IMR-90 (cell line): ENCODE measurements around the gene SOX5. TPM values are rescaled to one million over a fixed set of nuclear protein-coding genes. Genes with fewer than 3 reads are reported as not detected.

ENCODE experiments used
- ATAC-seq: fragments of 200-7000 bp; cut with Tn5 transposase; 2 replicates; pipeline ENCODE4 v1.9.1; 2020; ENCODE audit warnings: low read depth, mild to moderate bottlenecking, moderate library complexity
- BruUV-seq: library from RNA; stranded (reverse); fragments of 400-500 nt; replicated peaks from 2 replicates; lab custom pipeline; 2021; lab: Mats Ljungman, UMichigan
- CTCF ChIA-PET: fragments of 300-600 bp; formaldehyde crosslinking; extraction: SDS; loops from one replicate; lab custom pipeline; 2021; ENCODE audit warnings: antibody characterized with exemption; lab: Yijun Ruan, JAX
- POLR2A ChIA-PET: fragments of 300-600 bp; sonication (Branson Sonifier 250); formaldehyde crosslinking; loops from one replicate; lab custom pipeline; 2022; ENCODE audit warnings: antibody characterized with exemption; ENCODE audit not compliant: unreplicated experiment; lab: Charles Lee
- DNase-seq: peaks from one replicate; pipeline ENCODE4 v3.0.0; 2013
- H2AFZ ChIP-seq: replicated peaks from 2 replicates; pipeline ENCODE3; 2013; ENCODE audit warnings: low read length, mild to moderate bottlenecking; ENCODE audit not compliant: poor library complexity
- H2AK5ac ChIP-seq: 2 replicates; pipeline ENCODE4 v1.6.1; 2013; ENCODE audit warnings: low read depth, low read length, inconsistent platforms
- H2AK9ac ChIP-seq: replicated peaks from 2 replicates; pipeline ENCODE3; 2013; ENCODE audit warnings: mild to moderate bottlenecking, low read depth, low read length, moderate library complexity; ENCODE audit not compliant: poor library complexity
- H2BK120ac ChIP-seq: 2 replicates; pipeline ENCODE4 v1.6.1; 2013; ENCODE audit warnings: low read depth, low read length, inconsistent platforms
- H2BK15ac ChIP-seq: 3 replicates; pipeline ENCODE4 v1.6.1; 2013; ENCODE audit warnings: low read depth, low read length, inconsistent platforms
- H2BK20ac ChIP-seq: 2 replicates; pipeline ENCODE4 v1.6.1; 2013; ENCODE audit warnings: low read depth, mild to moderate bottlenecking, inconsistent platforms, low read length, moderate library complexity
- H2BK5ac ChIP-seq: 2 replicates; pipeline ENCODE4 v1.6.1; 2013; ENCODE audit warnings: mild to moderate bottlenecking, low read depth, low read length, inconsistent platforms; ENCODE audit not compliant: poor library complexity, severe bottlenecking
- H3K14ac ChIP-seq: replicated peaks from 2 replicates; pipeline ENCODE4 v1.6.1; 2013; ENCODE audit warnings: low read depth, low read length, inconsistent platforms
- H3K18ac ChIP-seq: 2 replicates; pipeline ENCODE4 v1.6.1; 2013; ENCODE audit warnings: low read depth, low read length, control low read depth
- H3K23ac ChIP-seq: 2 replicates; pipeline ENCODE4 v1.6.1; 2013; ENCODE audit warnings: low read depth, low read length, inconsistent platforms
- H3K27ac ChIP-seq: 2 replicates; pipeline ENCODE4 v1.5.1; 2013; ENCODE audit warnings: mild to moderate bottlenecking, control low read depth, low read length; ENCODE audit not compliant: insufficient read depth
- H3K27me3 ChIP-seq: 2 replicates; pipeline ENCODE4 v1.6.1; 2013; ENCODE audit warnings: low read length; ENCODE audit not compliant: control insufficient read depth, insufficient read depth
- H3K36me3 ChIP-seq: 2 replicates; pipeline ENCODE4 v1.6.1; 2013; ENCODE audit warnings: low read length, mixed read lengths; ENCODE audit not compliant: control insufficient read depth, insufficient read depth
- H3K4ac ChIP-seq: 2 replicates; pipeline ENCODE4 v1.6.1; 2013; ENCODE audit warnings: low read depth, low read length, inconsistent platforms
- H3K4me1 ChIP-seq: 2 replicates; pipeline ENCODE4 v1.6.1; 2013; ENCODE audit warnings: low read length, mixed read lengths; ENCODE audit not compliant: control insufficient read depth, insufficient read depth
- H3K4me2 ChIP-seq: 2 replicates; pipeline ENCODE4 v1.6.1; 2013; ENCODE audit warnings: low read depth, mild to moderate bottlenecking, control low read depth, low read length, moderate library complexity
- H3K4me3 ChIP-seq: 2 replicates; pipeline ENCODE4 v1.5.1; 2013; ENCODE audit warnings: low read depth, mild to moderate bottlenecking, control low read depth, low read length, moderate library complexity; ENCODE audit not compliant: insufficient read depth
- H3K56ac ChIP-seq: 2 replicates; pipeline ENCODE4 v1.6.1; 2013; ENCODE audit warnings: low read length, inconsistent platforms; ENCODE audit not compliant: insufficient read depth; ENCODE audit errors: extremely low read depth
- H3K79me1 ChIP-seq, 2 experiments: 2 replicates each; pipeline ENCODE4 v1.6.1; 2013; ENCODE audit warnings: low read length in 2 of 2, inconsistent platforms in 1 of 2, low read depth in 1 of 2
- H3K9ac ChIP-seq: 2 replicates; pipeline ENCODE4 v1.6.1; 2013; ENCODE audit warnings: low read depth, low read length, control low read depth
- H3K9me1 ChIP-seq: 2 replicates; pipeline ENCODE4 v1.6.1; 2013; ENCODE audit warnings: low read length, inconsistent platforms; ENCODE audit not compliant: insufficient read depth
- H3K9me3 ChIP-seq: 2 replicates; pipeline ENCODE4 v1.6.1; 2013; ENCODE audit warnings: low read length; ENCODE audit not compliant: control insufficient read depth, insufficient read depth
- H4K20me1 ChIP-seq: 2 replicates; pipeline ENCODE4 v1.6.1; 2013; ENCODE audit warnings: low read length, inconsistent platforms; ENCODE audit not compliant: insufficient read depth
- H4K5ac ChIP-seq: 2 replicates; pipeline ENCODE4 v1.6.1; 2013; ENCODE audit warnings: mild to moderate bottlenecking, low read depth, low read length, control low read depth
- H4K8ac ChIP-seq, 2 experiments: 2 replicates each; pipeline ENCODE4 v1.6.1; 2013; ENCODE audit warnings: low read depth in 2 of 2, low read length in 2 of 2, control low read depth in 1 of 2, inconsistent platforms in 1 of 2
- H4K91ac ChIP-seq: 2 replicates; pipeline ENCODE4 v1.6.1; 2013; ENCODE audit warnings: low read depth, low read length, inconsistent platforms; ENCODE audit not compliant: insufficient read depth
- BHLHE40 ChIP-seq: fragments of 150-350 bp; IDR thresholded peaks from 2 replicates; pipeline ENCODE4 v1.6.1; 2016; ENCODE audit warnings: mild to moderate bottlenecking, low read depth, low read length
- whole genome bisulfite sequencing, 2 experiments: methylation state at CpG; one replicate each; pipeline versions ENCODE4 v1.1.5 to v1.1.7; 2013; ENCODE audit warnings: missing lambda C conversion rate in 2 of 2; ENCODE audit not compliant: insufficient read length in 1 of 2; ENCODE audit errors: extremely low coverage in 2 of 2; 5-methylcytosine and 5-hydroxymethylcytosine counted together
- dilution Hi-C: fragments of 300-500 bp; cut with HindIII; formaldehyde crosslinking; loops from one replicate; pipeline ENCODE4 v1.14.3; 2018; ENCODE audit warnings: low sequenced_read_pairs; ENCODE audit not compliant: unreplicated experiment
- in situ Hi-C: fragments of 300-500 bp; cut with MboI; formaldehyde crosslinking; loops from 3 replicates; pipeline ENCODE4 v1.14.3; 2019; ENCODE audit warnings: low sequenced_read_pairs, inconsistent platforms, mixed read lengths
- intact Hi-C: fragments of 100-400 bp; cut with micrococcal nuclease; formaldehyde crosslinking; loops from 2 replicates; pipeline ENCODE4 v1.10.0; 2022
- polyA plus RNA-seq, 3 experiments: library from polyadenylated mRNA; depleted of rRNA; stranded (reverse); fragments of >200 nt; gene quantifications; 2 replicates each; pipeline ENCODE4 v1.2.3, GENCODE V29; 2012; ENCODE audit warnings: low replicate concordance in 1 of 3
- total RNA-seq: library from RNA; depleted of rRNA; stranded (reverse); fragments of >200 nt; gene quantifications from 2 replicates; pipeline ENCODE4 v1.2.3, GENCODE V29; 2012

SOX5 gene
- total and polyA plus RNA-seq, 2 of the 4 experiments (the other 2 are of a cell fraction), result 1.1 to 13.1 TPM

DNA sequence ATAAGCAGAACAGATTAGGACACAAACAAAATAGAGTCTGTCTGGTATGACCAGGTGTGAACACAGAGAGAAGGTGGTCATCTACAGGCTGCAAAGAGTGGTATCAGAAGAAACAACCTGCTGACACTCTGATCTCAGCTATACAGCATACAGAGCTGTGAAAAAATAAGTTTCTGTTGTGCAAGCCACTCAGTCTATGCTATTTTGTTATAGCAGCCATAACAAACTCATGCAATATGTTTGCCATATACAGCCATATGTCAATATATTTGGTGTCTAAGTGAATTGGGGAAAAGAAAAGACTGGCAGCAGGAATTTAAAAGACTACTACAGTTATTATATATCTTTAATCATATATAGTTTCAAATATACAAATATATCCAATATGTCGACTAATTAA, 300.9 kb downstream of the SOX5 start:
- H2AK5ac ChIP-seq, result no peak overlapping the region
- no CpG with 5 or more reads among the region's 1 CpG for WGBS, 2 experiments
- no peaks in the 10 kb centered on the region for H3K36me3 ChIP-seq
- H3K56ac ChIP-seq, result no peak overlapping the region
- no peak overlapping the region for H2BK5ac ChIP-seq
- no peak overlapping the region for H3K23ac ChIP-seq
- H3K9me1 ChIP-seq, result no peaks in the 10 kb centered on the region
- dilution Hi-C loops (no loop called here), in situ Hi-C loops (no loop called here), intact Hi-C loops (no loop called here)
- no peak for TF ChIP-seq BHLHE40
- H3K27ac ChIP-seq, result no peak overlapping the region
- H3K4me1 ChIP-seq, result no peaks in the 10 kb centered on the region
- no peak overlapping the region for H2AFZ ChIP-seq
- no peak overlapping the region for H3K4me2 ChIP-seq
- no peak overlapping the region for H3K14ac ChIP-seq
- no peak overlapping the region for H3K9ac ChIP-seq
- no peak overlapping the region for H4K91ac ChIP-seq
- H3K79me1 ChIP-seq, result no peaks in the 10 kb centered on the region
- DNase-seq, result no peak
- H4K8ac ChIP-seq, result no peak overlapping the region
- no peak overlapping the region for H4K5ac ChIP-seq
- no peak overlapping the region for H2BK120ac ChIP-seq
- no peaks in the 10 kb centered on the region for H4K20me1 ChIP-seq
- H2AK9ac ChIP-seq, result no peak overlapping the region
- no peak overlapping the region for H2BK15ac ChIP-seq
- H3K9me3 ChIP-seq, result no peaks in the 10 kb centered on the region
- H2BK20ac ChIP-seq, result no peak overlapping the region
- BruUV-seq, result no TSS peak
- CTCF ChIA-PET, result no interaction called here
- no peak overlapping the region for H3K4ac ChIP-seq
- no peak overlapping the region for H3K18ac ChIP-seq
- POLR2A ChIA-PET, result no interaction called here
- H3K4me3 ChIP-seq, result no peak overlapping the region
- no peaks in the 10 kb centered on the region for H3K27me3 ChIP-seq
- no peak for ATAC-seq
